Pancreas (tissue), 10 donors: ENCODE data around the gene PRRX2. TPM values are rescaled to one million over a fixed set of nuclear protein-coding genes. Genes with fewer than 3 reads are reported as not detected.
"Not testable (repeated sequence)": the region's sequence is repeated elsewhere in the genome, so short reads cannot be mapped to it uniquely, and the experiment has no call there.

Experiments used
- ATAC-seq, 4 donors: fragments of 200-7000 bp; cut with Tn5 transposase; one replicate each; pipeline versions ENCODE4 v1.8.0 to v1.9.1; 2020; ENCODE audit warnings: mild to moderate bottlenecking in 4 of 4, moderate library complexity in 4 of 4
- DNase-seq, 6 donors: peaks; one replicate each; pipeline ENCODE4 v3.0.0-alpha.2; 2020
- FAIRE-seq: peaks from 2 replicates; lab custom pipeline; 2012; peaks lifted over from hg19 to GRCh38; lab: Jason Lieb, UNC
- H3K27ac ChIP-seq, 4 donors: fragments of 200-600 bp; sonication (generic); 1 replicate in 3 of 4; 2 replicates in 1 of 4; pipeline versions ENCODE4 v1.5.0 to v1.8.0; 2020
- H3K27me3 ChIP-seq, 4 donors: fragments of 200-600 bp; one replicate each; pipeline ENCODE4 v1.8.0; 2021
- H3K36me3 ChIP-seq, 3 donors: fragments of 200-600 bp; sonication (generic) in 1 of 3; one replicate each; pipeline versions ENCODE4 v1.5.0 to v1.8.0; 2020 to 2021
- H3K4me1 ChIP-seq, 3 donors: fragments of 200-600 bp; one replicate each; pipeline ENCODE4 v1.8.0; 2021
- H3K4me3 ChIP-seq, 4 donors: fragments of 200-600 bp; sonication (generic) in 2 of 4; one replicate each; pipeline versions ENCODE4 v1.5.0 to v1.8.0; 2020 to 2021
- H3K9me3 ChIP-seq, 4 donors: fragments of 200-600 bp; one replicate each; pipeline ENCODE4 v1.8.0; 2021
- WGBS, 2 donors: extraction: QIAGEN DNeasy Blood & Tissue Kit; methylation state at CpG; one replicate each; pipeline ENCODE4 v1.1.7; 2013; 5-methylcytosine and 5-hydroxymethylcytosine counted together
- intact Hi-C, 3 donors: fragments of 100-400 bp; cut with DNase I; formaldehyde crosslinking; loops; one replicate each; pipeline versions ENCODE4 v1.11.1 to v1.14.2; 2022
- polyA plus RNA-seq, 2 donors: library from polyadenylated mRNA; stranded (reverse); fragments of 200-250 nt; gene quantifications; one replicate each; pipeline ENCODE4 v1.2.3, GENCODE V29; 2013
- total RNA-seq, 6 donors: library from RNA; stranded (reverse); fragmentation: NEBNext Ultra II Directional in 4 of 6; extraction: Animal tissue kit (Norgen Biotek cat#: 25700) in 4 of 6; gene quantifications; one replicate each; pipeline versions ENCODE4 v1.2.1 to v1.2.4, GENCODE V29; 2021 to 2023
- TF ChIP-seq, protein P1 (sequence below), 4 donors: fragments of 200-600 bp; sonication (generic) in 3 of 4; IDR thresholded peaks; one replicate each; pipeline versions ENCODE4 v1.5.0 to v1.8.0; 2021; ENCODE audit warnings: antibody characterized with exemption in 4 of 4
- donor health status: healthy with polysubstance abuse.
- donor health status: DM: no; HTN: no; CAD: no; lungs with moderate emphysema.
- donor health status: DM: no; HTN: no; CAD: no.
- donor health status: control.
- donor health status: control.
- donor health status: Bipolar disorder and iron deficiency.
- donor health status: DM: yes; HTN: yes; CAD: no.
- donor health status: DM: no; HTN: no; CAD: no.
- donor health status: DM: no; HTN: no; CAD: no.
- donor health status: DM: yes; HTN: yes; CAD: no.

Gene PRRX2
- total and polyA plus RNA-seq, 8 donors, result 0.16 to 2.0 (median 0.64) TPM; not detected in 1

DNA sequence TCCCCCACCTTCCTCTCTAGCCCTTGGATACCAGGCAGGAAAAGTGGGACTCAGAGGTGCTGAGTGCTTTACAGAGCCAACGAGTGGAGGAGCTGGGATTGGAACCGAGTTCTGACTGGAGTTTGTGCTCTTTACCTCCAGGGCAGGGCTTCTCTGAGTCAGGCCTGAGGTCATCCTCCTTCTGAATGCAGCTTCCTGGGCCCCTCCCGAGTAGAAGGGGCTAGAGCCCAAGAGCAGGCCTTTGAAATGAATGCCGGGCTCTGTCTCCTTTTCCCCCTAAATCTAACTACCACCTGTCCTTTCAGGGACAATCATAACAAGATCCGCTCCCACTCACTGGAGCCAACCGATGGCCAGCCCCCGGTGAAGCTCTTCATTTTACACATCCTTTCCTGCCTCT, 74.7 kb downstream of the PRRX2 start:
- TF ChIP-seq, protein P1, sequence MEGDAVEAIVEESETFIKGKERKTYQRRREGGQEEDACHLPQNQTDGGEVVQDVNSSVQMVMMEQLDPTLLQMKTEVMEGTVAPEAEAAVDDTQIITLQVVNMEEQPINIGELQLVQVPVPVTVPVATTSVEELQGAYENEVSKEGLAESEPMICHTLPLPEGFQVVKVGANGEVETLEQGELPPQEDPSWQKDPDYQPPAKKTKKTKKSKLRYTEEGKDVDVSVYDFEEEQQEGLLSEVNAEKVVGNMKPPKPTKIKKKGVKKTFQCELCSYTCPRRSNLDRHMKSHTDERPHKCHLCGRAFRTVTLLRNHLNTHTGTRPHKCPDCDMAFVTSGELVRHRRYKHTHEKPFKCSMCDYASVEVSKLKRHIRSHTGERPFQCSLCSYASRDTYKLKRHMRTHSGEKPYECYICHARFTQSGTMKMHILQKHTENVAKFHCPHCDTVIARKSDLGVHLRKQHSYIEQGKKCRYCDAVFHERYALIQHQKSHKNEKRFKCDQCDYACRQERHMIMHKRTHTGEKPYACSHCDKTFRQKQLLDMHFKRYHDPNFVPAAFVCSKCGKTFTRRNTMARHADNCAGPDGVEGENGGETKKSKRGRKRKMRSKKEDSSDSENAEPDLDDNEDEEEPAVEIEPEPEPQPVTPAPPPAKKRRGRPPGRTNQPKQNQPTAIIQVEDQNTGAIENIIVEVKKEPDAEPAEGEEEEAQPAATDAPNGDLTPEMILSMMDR (IDR thresholded peaks at IDR 0.05), result no peak
- Histone ChIP-seq H3K4me1 (no peaks in the 10 kb centered on the region), H3K9me3 (no peaks in the 10 kb centered on the region), H3K27ac (no peak overlapping the region), H3K4me3 (no peak overlapping the region), H3K36me3 (no peaks in the 10 kb centered on the region), H3K27me3 (no peaks in the 10 kb centered on the region)
- ATAC-seq (no peak), DNase-seq (no peak), FAIRE-seq (no peak)
- intact Hi-C loops, result no loop called here
- WGBS, 2 donors, result 78 to 82% methylated on average over 7 of the region's 7 CpGs

DNA sequence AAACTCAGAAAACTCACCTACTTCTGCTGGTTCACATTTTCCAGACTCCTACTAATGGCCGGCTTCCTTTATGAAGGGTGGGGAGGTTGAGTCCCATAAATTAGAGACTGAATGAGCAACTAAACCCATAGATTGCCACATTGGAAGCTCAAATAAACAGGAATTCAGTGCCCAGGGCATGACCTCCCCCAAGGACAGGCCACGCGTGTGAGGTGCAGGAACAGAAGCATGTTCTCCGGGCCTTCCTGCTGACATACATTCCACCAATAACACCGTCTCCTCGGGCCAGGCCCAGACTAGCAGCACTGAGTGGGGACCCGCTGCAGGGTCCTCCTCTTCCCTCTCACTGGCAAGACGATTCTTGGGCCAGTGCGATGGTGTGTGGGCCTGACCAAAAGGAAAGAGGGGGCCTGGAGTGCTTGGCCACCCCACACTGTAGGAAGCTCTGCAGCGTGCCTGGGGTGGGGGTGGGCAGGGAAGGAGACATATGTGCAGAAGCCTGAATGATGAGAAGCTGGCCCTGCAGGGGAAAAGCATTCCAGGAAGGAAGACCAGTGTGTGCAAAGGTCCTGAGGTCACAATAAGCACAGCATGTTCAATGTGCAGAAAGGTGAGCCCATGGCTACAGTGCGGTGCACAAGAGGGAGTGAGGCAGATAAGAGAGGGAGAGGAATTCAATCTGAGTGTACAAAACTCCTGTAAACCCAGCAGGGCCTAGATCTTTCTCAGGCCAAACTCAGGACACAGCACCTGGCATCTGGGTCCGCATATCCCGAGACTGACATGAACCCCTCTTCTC, 75.4 kb downstream of the PRRX2 start:
- no peaks in the 10 kb centered on the region for H3K27me3 ChIP-seq
- H3K4me1 ChIP-seq, result no peaks in the 10 kb centered on the region
- TF ChIP-seq, protein P1 (IDR thresholded peaks at IDR 0.05), result no peak
- intact Hi-C loops, result no loop called here
- 93 to 95% methylated on average over 12 to 13 of the region's 13 CpGs for WGBS, 2 donors
- H3K4me3 ChIP-seq, result no peak overlapping the region
- no peak for FAIRE-seq
- no peak for DNase-seq
- H3K9me3 ChIP-seq, result no peaks in the 10 kb centered on the region
- no peaks in the 10 kb centered on the region for H3K36me3 ChIP-seq
- no peak for ATAC-seq
- H3K27ac ChIP-seq, result no peak overlapping the region

DNA sequence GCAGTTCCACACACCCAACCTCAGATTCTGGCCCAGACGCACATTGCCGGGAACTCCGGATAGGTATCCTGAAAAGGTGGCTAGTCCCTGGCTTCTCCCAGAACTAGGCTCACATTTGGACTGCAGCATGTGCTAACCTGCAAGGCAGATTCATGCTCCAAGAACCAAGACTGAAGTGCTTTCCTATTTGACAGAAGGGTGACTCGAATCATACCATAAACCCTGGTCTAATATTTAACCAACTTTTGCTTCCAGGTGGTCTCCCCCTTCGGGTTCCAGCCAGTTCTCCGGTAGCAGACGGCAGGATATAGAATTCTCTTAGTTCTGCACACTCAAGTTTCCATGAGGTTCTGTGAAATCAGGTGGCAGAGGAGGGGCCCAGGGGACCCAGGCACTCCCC, 79.8 kb downstream of the PRRX2 start:
- DNase-seq, result no peak
- Histone ChIP-seq H3K27ac (no peak overlapping the region), H3K27me3 (no peaks in the 10 kb centered on the region), H3K4me3 (no peak overlapping the region), H3K36me3 (no peaks in the 10 kb centered on the region), H3K4me1 (no peaks in the 10 kb centered on the region), H3K9me3 (no peaks in the 10 kb centered on the region)
- no peak for ATAC-seq
- FAIRE-seq, result no peak
- TF ChIP-seq, protein P1 (IDR thresholded peaks at IDR 0.05), result no peak
- 65 to 72% methylated on average over 7 of the region's 7 CpGs for WGBS, 2 donors
- intact Hi-C loops, result no loop called here

- DNase-seq (no peak), FAIRE-seq (no peak), ATAC-seq (no peak)
- Histone ChIP-seq H3K9me3 (no peaks in the 10 kb centered on the region), H3K27me3 (no peaks in the 10 kb centered on the region), H3K4me1 (no peaks in the 10 kb centered on the region), H3K36me3 (no peaks in the 10 kb centered on the region), H3K4me3 (no peak overlapping the region), H3K27ac (no peak overlapping the region)
- WGBS, 2 donors, result 67 to 72% methylated on average over 9 of the region's 9 CpGs
- TF ChIP-seq, protein P1 (IDR thresholded peaks at IDR 0.05), result no peak
- intact Hi-C loops, result no loop called here
Observed at GRCh38 chr9:129746092-129746777, 80.8 kb downstream of the PRRX2 start.

DNA sequence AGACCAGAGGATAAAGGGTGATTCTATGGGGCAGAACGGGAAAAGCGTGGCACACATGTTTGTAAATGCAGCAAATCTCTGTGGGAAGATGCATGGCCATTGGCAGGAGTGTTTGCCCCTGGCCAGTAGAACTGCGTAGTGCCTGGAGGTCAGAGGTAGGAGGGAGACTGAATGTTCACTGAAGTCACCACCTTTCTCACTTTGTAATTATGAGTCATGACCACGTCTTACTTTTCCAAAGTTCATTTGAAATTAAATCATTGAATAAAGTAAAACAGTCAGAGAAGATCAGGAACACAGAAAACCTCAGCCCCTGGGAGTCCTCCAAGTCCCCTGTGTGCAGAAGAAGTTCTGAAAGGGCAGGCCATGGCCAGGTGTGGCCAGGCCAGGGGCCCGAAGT, 82.8 kb downstream of the PRRX2 start:
- FAIRE-seq (no peak), DNase-seq (no peak)
- intact Hi-C loops, result no loop called here

DNA sequence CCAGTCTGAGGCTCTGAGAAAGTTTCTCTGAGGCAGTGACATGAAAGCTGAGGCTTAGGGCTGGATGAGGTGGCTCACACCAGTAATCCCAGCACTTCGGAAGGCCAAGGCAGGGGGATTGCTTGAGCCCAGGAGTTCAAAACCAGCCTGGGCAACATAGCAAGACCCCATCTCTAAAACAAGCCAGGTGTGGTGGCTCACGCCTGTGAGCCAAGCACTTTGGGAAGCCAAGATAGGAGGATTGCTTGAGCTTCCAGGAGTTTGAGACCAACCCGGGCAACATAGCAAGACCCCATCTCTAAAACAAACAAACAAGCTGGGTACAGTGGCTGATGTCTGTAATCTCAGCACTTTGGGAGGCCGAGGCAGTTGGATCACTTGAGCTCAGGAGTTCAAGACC, 83.6 kb downstream of the PRRX2 start:
- H3K4me1 ChIP-seq, H3K27ac ChIP-seq, ATAC-seq, DNase-seq, H3K9me3 ChIP-seq, FAIRE-seq, intact Hi-C loops, H3K4me3 ChIP-seq, H3K36me3 ChIP-seq, H3K27me3 ChIP-seq: not testable (repeated sequence)
- WGBS, 2 donors, result 77 to 86% methylated on average over 4 of the region's 4 CpGs

More for the DNA sequence above, 82.8 kb downstream of the PRRX2 start:
- no peaks in the 10 kb centered on the region for H3K9me3 ChIP-seq
- no peaks in the 10 kb centered on the region for H3K36me3 ChIP-seq
- no peak for ATAC-seq
- 84% methylated on average over 5 of the region's 5 CpGs for WGBS, 2 donors
- H3K27ac ChIP-seq, result no peak overlapping the region
- TF ChIP-seq, protein P1 (IDR thresholded peaks at IDR 0.05), result no peak
- no peak overlapping the region for H3K4me3 ChIP-seq
- no peaks in the 10 kb centered on the region for H3K27me3 ChIP-seq
- H3K4me1 ChIP-seq, result peaks cover 0 to 9% (median 0%) of the 10 kb centered on the region in 3 donors
